Measurements from ENCODE around the gene ITIH1.

DNA sequence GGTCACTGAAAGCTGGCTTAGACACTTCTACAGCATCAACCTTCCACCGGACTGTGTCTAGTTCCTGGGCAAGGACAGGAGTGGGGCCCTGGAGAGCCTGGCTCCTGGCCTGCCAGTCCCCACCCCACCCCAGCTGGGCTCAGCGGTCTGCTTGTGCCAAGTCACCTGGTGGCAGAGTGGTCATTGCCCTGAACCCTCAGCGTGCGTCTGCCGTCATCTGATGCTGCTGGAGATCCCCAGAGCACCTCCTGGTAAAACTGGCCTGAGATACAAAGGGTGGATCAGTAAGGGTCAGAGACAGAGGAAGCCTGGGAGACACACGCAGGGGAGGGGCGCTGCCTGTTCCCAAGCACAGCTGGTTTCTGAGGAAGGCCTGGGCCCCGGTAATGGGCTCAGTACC lies 36.4 kb downstream of the ITIH1 start:
- TF ChIP-seq, protein P1, sequence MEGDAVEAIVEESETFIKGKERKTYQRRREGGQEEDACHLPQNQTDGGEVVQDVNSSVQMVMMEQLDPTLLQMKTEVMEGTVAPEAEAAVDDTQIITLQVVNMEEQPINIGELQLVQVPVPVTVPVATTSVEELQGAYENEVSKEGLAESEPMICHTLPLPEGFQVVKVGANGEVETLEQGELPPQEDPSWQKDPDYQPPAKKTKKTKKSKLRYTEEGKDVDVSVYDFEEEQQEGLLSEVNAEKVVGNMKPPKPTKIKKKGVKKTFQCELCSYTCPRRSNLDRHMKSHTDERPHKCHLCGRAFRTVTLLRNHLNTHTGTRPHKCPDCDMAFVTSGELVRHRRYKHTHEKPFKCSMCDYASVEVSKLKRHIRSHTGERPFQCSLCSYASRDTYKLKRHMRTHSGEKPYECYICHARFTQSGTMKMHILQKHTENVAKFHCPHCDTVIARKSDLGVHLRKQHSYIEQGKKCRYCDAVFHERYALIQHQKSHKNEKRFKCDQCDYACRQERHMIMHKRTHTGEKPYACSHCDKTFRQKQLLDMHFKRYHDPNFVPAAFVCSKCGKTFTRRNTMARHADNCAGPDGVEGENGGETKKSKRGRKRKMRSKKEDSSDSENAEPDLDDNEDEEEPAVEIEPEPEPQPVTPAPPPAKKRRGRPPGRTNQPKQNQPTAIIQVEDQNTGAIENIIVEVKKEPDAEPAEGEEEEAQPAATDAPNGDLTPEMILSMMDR (IDR thresholded peaks at IDR 0.05): no peak
- TF ChIP-seq POLR2A (IDR thresholded peaks at IDR 0.05): peak; percentile 32

Data from right lobe of liver (tissue), 4 donors.